IPS-NIHi11 (cell line): ENCODE results near the gene CIB4.
A peak's percentile ranks its signal among the peaks of the same experiment; 100 is the strongest.
"Not testable (repeated sequence)": the region's sequence is repeated elsewhere in the genome, so short reads cannot be mapped to it uniquely, and the experiment has no call there.

Experiments used
- DNase-seq: peaks from one replicate; pipeline ENCODE4 v3.0.0; 2012; ENCODE audit warnings: mixed read lengths, low spot score

The CIB4 gene

GRCh38 chr2:26568076-26568890 is 72.9 kb downstream of the CIB4 start:
- DNase-seq: no peak

GRCh38 chr2:26567534-26567933 is 73.6 kb downstream of the CIB4 start:
- no peak for DNase-seq

GRCh38 chr2:26566731-26567130 is 74.4 kb downstream of the CIB4 start:
- not testable (repeated sequence) for DNase-seq

- no peak for DNase-seq
Measured at GRCh38 chr2:26566081-26566375, 75.1 kb downstream of the CIB4 start.

GRCh38 chr2:26564121-26564644 is 77.0 kb downstream of the CIB4 start:
- no peak for DNase-seq

- DNase-seq: no peak
Measured at GRCh38 chr2:26563686-26564085, 77.5 kb downstream of the CIB4 start.

- DNase-seq: peak; percentile 52
Measured at GRCh38 chr2:26562811-26563645, 78.1 kb downstream of the CIB4 start.

GRCh38 chr2:26561918-26562810 is 79.0 kb downstream of the CIB4 start:
- DNase-seq: peak; percentile 79

- no peak for DNase-seq
Measured at GRCh38 chr2:26561376-26561775, 79.8 kb downstream of the CIB4 start.

GRCh38 chr2:26560892-26561291 is 80.3 kb downstream of the CIB4 start:
- DNase-seq: no peak

- peak; percentile 73 for DNase-seq
Measured at GRCh38 chr2:26559556-26559955, 81.6 kb downstream of the CIB4 start.

GRCh38 chr2:26559044-26559405 is 82.1 kb downstream of the CIB4 start:
- DNase-seq: no peak

GRCh38 chr2:26558271-26559043 is 82.7 kb downstream of the CIB4 start:
- DNase-seq: peak; percentile 46

GRCh38 chr2:26557244-26557925 is 83.8 kb downstream of the CIB4 start:
- no peak for DNase-seq

GRCh38 chr2:26556309-26557243 is 84.6 kb downstream of the CIB4 start:
- no peak for DNase-seq

GRCh38 chr2:26555246-26556133 is 85.7 kb downstream of the CIB4 start:
- peak; percentile 52 for DNase-seq

GRCh38 chr2:26552641-26553374 is 88.4 kb downstream of the CIB4 start:
- DNase-seq: no peak
